Measurements from ENCODE around the gene GATAD1.
"Not testable (repeated sequence)": the region's sequence is repeated elsewhere in the genome, so short reads cannot be mapped to it uniquely, and the experiment has no call there.

GATAD1 gene, protein sequence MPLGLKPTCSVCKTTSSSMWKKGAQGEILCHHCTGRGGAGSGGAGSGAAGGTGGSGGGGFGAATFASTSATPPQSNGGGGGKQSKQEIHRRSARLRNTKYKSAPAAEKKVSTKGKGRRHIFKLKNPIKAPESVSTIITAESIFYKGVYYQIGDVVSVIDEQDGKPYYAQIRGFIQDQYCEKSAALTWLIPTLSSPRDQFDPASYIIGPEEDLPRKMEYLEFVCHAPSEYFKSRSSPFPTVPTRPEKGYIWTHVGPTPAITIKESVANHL

GRCh38 chr7:92447345-92448204 is at the start of gene GATAD1:
Gene GATAD1, plus strand, starts transcription at chr7:92447482. Its CDS starts 248 bp downstream, at chr7:92447730.
- FAIRE-seq, result no peak

- no peak for FAIRE-seq
Measured at GRCh38 chr7:92397542-92397941, 49.7 kb upstream of the GATAD1 start.

DNA sequence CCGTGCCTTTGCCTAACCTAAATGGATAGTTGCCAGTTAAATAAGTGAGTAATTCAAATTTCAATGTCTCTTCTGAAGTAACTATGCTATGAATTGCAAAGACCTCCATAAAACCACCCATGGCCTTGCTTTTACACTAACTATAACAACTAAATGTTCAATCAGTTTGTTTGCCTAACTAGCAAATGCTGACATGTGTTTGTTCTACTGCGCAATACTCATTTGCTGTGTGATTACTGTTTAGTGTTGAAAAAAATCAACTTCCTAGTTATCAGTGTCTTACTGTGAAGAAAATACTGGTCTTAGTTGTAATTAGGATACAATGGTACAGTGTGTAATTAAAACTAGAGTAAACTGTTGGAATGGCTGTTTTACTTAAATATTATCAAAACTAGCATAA is 47.3 kb upstream of the GATAD1 start:
- FAIRE-seq, result no peak

DNA sequence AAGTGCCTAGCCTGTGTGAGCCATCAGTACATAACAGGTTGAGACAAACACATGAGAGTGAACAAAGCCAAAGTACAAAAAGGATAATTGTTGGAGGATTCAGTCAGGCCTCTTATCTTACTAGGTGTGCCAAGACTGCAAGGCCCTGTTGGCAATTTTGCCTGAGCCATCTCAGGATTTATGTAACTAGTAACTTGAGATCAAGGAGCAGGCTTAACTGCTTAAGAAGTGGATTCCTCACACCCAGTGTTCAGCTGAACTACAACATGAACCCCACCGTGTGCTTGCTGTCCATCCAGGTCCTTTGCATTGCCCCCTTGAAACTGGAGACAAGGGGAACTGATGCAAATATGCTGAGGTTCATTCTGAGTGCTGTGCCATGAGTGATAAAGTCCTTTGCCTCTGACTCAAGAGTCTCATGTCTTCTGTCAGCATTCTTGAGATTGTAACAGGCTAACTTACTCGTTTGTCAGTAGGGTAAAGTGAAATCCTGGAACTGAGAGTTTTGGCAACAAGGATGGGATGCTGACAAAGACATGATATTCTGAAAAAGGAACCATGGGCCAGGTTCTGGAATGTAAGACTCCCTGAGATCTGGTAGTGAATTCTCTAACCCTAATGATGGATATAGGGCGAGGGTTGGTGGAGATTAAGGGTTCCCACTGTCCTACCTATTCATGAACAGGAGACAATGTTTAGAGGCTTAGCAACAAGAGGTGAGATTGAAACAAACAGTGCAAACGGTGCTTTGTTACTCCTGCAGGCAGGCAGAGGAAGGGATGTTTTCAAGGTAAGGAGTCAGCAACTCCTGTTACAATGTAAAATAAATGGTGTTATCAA is 44.1 kb upstream of the GATAD1 start:
- no peak for FAIRE-seq

GRCh38 chr7:92403760-92404074 is 43.6 kb upstream of the GATAD1 start:
- FAIRE-seq, result no peak

DNA sequence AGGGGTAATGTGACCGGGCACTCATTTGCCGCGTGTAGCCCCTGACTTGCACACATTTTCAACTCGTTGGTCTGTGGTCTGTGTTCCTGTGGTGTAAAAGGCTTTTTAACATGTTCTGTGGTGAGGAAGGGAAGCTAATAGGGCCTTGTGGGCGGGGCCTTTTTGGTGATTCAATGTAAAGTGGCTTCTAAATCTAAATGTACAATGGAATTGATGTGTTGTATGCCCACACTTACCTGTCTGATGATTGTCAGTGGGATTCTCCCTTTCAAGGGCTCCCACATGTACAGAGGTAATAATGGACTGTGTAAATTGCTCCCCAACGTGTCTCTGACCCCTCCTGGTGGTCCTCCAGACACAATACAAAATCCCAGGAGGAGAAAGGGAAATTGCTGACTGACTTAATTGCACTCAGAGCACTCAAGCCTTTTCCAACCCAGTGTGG is 43.1 kb upstream of the GATAD1 start:
- no peak for FAIRE-seq

GRCh38 chr7:92409357-92409756 is 37.9 kb upstream of the GATAD1 start:
- FAIRE-seq, result no peak

GRCh38 chr7:92410162-92410561 is 37.1 kb upstream of the GATAD1 start:
- FAIRE-seq, result not testable (repeated sequence)

GRCh38 chr7:92412745-92413144 is 34.5 kb upstream of the GATAD1 start:
- no peak for FAIRE-seq

DNA sequence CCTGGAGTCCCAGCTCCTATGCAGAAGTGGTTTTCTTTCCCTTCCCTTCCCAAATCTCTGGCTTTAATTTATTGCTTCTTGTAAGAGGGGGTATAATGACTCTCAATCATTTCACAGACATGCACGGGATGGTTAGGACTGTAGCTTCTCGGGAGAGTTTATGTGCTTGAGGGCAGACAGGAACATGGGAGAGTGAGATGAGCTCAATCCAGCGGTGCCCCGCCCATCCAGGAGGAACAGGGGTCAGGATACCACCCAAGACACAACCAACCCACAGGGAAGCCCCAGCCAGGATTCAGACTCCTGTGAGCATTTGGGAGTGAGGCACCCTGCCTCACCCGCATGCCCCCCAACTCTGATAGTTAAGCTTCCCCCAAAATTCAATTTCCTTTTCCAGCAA is 33.7 kb upstream of the GATAD1 start:
- FAIRE-seq, result no peak

- no peak for FAIRE-seq
Measured at GRCh38 chr7:92415225-92415624, 32.1 kb upstream of the GATAD1 start.

GRCh38 chr7:92417913-92418312 is 29.4 kb upstream of the GATAD1 start:
- FAIRE-seq, result no peak

- FAIRE-seq, result no peak
Measured at GRCh38 chr7:92421676-92422435, 25.4 kb upstream of the GATAD1 start.

DNA sequence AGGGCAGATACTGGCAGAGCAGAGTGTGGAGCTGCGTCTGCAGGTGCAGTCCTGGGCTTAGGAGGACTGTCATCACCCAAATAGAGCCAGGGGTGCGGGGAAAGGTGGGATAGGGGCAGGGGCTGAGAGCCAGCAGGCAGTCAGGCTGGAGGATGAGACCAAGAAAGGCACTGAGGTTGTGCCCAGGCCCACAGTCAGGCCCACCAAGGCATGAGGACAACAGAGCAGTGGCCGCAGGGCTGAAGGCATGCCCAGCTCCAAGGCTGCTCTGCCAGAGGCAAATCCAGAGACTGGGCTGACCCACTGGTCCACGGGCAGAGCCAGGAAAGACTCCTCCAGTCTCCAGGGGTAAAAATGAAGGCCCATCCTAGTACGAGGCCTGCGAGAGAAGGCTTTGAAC is 24.4 kb upstream of the GATAD1 start:
- no peak for FAIRE-seq

- no peak for FAIRE-seq
Measured at GRCh38 chr7:92423710-92424131, 23.6 kb upstream of the GATAD1 start.

- FAIRE-seq, result no peak
Measured at GRCh38 chr7:92425311-92425947, 21.9 kb upstream of the GATAD1 start.

DNA sequence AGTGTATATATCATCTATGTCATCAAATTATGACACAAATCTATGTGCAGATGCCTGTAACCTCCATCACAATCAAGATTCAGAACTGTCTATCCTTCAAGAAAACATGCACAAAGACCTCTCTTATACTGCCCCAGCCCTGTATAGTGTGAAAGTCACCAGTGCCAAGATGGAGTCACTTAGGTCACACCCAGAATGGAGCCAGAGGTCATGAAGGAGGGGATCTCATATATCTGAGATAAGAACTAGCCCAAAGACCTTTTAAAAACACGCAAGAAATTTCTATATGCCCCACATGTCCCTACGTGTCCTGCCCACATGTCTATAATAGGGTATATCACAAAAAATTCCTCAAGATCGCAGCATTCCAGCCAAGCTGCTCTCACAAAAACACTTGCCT is 20.1 kb upstream of the GATAD1 start:
- FAIRE-seq, result no peak

- FAIRE-seq, result no peak
Measured at GRCh38 chr7:92432299-92432946, 14.9 kb upstream of the GATAD1 start.

GRCh38 chr7:92433019-92433418 is 14.3 kb upstream of the GATAD1 start:
- FAIRE-seq, result no peak

DNA sequence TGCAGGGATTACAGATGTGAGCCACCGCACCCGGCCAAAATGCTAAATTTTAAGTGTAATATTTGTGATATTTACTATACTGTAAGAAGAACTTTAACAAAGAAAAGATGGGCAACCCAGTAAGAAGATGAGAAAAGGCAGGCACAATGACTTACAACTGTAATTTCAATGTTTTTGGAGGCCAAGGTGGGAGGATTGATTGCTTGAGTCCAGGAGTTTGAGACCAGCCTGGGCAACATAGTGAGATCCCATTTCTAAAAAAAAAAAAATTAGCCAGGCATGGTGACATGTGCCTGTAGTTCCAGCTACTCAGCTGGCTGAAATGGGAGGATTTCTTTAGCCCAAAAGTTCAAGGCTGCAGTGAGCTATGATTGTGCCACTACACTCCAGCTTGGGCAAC is 11.7 kb upstream of the GATAD1 start:
- no peak for FAIRE-seq
